ENCODE measurements around the gene ELOF1. TPM values are rescaled to one million over a fixed set of nuclear protein-coding genes. Genes with fewer than 3 reads are reported as not detected.

Gene ELOF1
- total RNA-seq, 2 donors from 2014 or later: 47.8 to 57.5 TPM

DNA sequence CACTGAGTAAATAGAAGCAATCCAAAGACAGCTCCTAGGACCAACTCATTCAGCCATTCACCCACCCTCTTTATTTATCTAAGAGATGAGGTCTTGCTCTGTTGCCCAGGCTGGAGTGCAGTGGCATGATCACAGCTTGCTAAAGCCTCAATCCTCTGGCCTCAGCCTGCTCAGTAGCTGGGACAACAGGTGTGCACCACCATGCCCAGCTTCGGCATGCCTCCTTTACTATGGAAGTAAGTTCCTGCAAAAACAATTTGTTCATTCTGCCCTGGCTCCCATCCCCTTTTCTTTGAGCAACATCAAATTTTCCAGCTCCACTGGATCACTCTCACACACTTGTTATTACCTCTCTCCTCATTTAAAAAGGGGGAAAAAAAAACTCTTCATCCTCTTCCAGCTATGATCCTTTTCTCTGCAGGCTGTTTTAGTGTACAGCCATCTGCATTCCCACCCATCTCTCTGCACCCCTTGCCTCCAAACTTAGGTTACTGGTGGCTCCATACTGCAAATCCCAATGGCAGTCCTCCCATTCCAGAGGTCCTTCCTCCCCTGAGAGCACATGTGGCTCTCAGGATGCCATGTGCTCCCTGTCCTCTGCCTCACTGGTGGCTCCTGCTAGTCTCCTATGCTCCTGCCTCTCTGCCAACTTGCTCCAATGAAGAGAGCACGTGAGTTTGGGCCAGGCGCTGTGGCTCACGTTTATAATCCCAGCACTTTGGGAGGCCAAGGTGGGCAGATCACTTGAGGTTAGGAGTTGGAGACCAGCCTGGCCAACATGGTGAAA, 2.2 kb downstream of the ELOF1 start:
- Histone ChIP-seq H3K4me3 (no peak overlapping the region), H3K9me3 (no peaks in the 10 kb centered on the region), H3K27me3 (replicated peaks; ENCODE audit: insufficient read depth) (no peaks in the 10 kb centered on the region), H3K27ac (no peak overlapping the region), H3K4me1 (replicated peaks) (peaks cover 11% of the 10 kb centered on the region), H3K36me3 (peaks cover 3 to 6% of the 10 kb centered on the region in 2 donors)
- WGBS: 71% methylated on average over 4 of the region's 4 CpGs
- TF ChIP-seq POLR2AphosphoS5 (IDR thresholded peaks at IDR 0.05) (no peak), POLR2A (IDR thresholded peaks at IDR 0.05) (no peak)
- TF ChIP-seq, protein P1, sequence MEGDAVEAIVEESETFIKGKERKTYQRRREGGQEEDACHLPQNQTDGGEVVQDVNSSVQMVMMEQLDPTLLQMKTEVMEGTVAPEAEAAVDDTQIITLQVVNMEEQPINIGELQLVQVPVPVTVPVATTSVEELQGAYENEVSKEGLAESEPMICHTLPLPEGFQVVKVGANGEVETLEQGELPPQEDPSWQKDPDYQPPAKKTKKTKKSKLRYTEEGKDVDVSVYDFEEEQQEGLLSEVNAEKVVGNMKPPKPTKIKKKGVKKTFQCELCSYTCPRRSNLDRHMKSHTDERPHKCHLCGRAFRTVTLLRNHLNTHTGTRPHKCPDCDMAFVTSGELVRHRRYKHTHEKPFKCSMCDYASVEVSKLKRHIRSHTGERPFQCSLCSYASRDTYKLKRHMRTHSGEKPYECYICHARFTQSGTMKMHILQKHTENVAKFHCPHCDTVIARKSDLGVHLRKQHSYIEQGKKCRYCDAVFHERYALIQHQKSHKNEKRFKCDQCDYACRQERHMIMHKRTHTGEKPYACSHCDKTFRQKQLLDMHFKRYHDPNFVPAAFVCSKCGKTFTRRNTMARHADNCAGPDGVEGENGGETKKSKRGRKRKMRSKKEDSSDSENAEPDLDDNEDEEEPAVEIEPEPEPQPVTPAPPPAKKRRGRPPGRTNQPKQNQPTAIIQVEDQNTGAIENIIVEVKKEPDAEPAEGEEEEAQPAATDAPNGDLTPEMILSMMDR (IDR thresholded peaks at IDR 0.05): no peak
- no peak for DNase-seq (ENCODE audit: low spot score)
- intact Hi-C loops (cut with DNase I): no loop called here

DNA sequence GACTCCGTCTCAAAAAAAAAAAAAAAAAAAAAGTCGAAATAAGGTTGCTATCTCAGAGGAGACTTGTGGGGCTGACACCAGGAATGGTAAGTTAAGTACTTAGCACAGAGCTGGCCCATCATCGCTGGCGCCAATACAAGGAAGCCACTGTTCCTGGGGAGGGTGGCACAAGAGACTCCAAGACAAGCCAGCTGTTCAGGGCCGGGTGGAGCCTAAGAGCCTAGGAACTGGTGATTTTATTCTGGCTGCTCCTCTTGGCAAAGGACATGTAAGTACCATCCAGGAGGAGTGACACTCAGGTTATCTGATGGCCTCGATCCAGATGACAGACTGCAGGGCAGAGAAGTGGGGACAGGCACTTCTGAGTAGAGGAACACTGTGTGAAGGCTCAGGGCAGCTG, 3.8 kb downstream of the ELOF1 start:
- peaks cover 3 to 6% of the 10 kb centered on the region in 2 donors for H3K36me3 ChIP-seq
- 84% methylated on average over 6 of the region's 6 CpGs for WGBS
- no peak for DNase-seq (ENCODE audit: low spot score)
- H3K27ac ChIP-seq: no peak overlapping the region
- H3K9me3 ChIP-seq: no peaks in the 10 kb centered on the region
- TF ChIP-seq, protein P1 (IDR thresholded peaks at IDR 0.05): no peak
- TF ChIP-seq POLR2A (IDR thresholded peaks at IDR 0.05): no peak
- no peak for TF ChIP-seq POLR2AphosphoS5 (IDR thresholded peaks at IDR 0.05)
- peaks cover 11% of the 10 kb centered on the region for H3K4me1 ChIP-seq (replicated peaks)
- H3K27me3 ChIP-seq (replicated peaks; ENCODE audit: insufficient read depth): no peaks in the 10 kb centered on the region
- H3K4me3 ChIP-seq: no peak overlapping the region
- intact Hi-C loops (cut with DNase I): no loop called here

DNA sequence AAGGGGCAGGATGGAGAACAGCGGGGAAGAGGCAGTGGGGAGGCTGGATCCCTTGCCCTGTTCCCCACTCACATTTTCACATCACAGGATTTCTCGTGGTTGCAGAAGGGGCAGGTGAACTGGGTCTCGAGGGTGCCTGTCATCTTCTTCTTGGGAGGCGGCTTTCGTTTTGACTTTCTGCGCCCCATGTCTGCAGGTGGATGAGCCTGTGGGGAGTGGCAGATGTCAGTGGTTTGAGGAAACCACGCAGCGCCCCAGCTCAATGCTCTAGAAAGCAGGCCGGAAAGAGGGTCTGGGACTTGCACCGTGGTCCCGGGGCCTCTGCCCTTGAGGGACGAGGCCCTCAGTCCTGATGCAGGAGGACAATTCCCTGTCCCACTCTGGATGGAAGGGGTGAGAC, 4.9 kb downstream of the ELOF1 start:
- Histone ChIP-seq H3K4me3 (no peak overlapping the region), H3K4me1 (replicated peaks) (peaks cover 11% of the 10 kb centered on the region), H3K36me3 (peaks cover 3 to 6% of the 10 kb centered on the region in 2 donors), H3K9me3 (no peaks in the 10 kb centered on the region), H3K27ac (no peak overlapping the region), H3K27me3 (replicated peaks; ENCODE audit: insufficient read depth) (no peaks in the 10 kb centered on the region)
- no peak for DNase-seq (ENCODE audit: low spot score)
- TF ChIP-seq, protein P1 (IDR thresholded peaks at IDR 0.05): no peak
- TF ChIP-seq POLR2A (IDR thresholded peaks at IDR 0.05) (no peak), POLR2AphosphoS5 (IDR thresholded peaks at IDR 0.05) (no peak)
- WGBS: 89% methylated on average over 12 of the region's 12 CpGs
- intact Hi-C loops (cut with DNase I): no loop called here

DNA sequence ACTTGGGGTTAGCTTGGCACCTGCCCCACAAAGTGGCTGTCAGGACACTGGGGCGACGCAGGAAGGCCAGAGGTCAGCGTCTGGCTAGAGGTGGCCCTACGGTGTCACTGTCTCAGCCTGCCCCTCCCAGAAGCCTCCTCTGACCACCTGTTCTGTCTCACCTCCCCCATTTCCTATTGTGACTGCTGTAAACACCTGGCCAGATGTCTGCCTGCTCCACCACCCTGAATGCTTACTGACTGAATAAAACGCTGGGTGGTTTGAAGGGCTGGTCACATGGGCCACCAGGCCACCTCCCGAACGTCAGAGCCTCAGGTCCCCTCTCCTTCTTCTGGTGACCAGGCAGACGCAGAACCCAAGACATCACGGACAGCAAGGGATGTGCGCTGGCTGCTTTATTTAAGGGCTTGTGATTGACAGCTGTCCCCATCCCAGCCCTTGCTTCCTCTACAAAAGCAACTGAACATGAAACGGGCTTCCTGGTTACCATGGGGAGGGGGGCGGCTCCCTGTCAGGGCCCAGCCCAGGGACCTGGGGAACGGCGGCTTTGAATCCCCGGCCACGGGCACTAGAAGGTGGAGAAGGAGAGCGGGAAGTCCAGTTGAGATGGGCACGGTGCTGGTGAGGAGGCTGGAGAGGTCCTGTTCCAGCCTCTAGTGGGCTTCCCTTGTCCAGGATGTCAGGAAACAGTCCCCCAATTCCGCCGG, 6.2 kb downstream of the ELOF1 start:
- TF ChIP-seq, protein P1 (IDR thresholded peaks at IDR 0.05): no peak
- no peak for TF ChIP-seq POLR2A (IDR thresholded peaks at IDR 0.05)
- TF ChIP-seq POLR2AphosphoS5 (IDR thresholded peaks at IDR 0.05): no peak
- peak overlapping the region; percentile 56 to 62 for H3K27ac ChIP-seq
- H3K4me1 ChIP-seq (replicated peaks): peaks cover 5% of the 10 kb centered on the region
- DNase-seq (ENCODE audit: low spot score): no peak
- H3K9me3 ChIP-seq: no peaks in the 10 kb centered on the region
- intact Hi-C loops (cut with DNase I): no loop called here
- H3K27me3 ChIP-seq (replicated peaks; ENCODE audit: insufficient read depth): no peaks in the 10 kb centered on the region
- 71% methylated on average over 20 of the region's 20 CpGs for WGBS
- H3K36me3 ChIP-seq: peaks cover 3 to 6% of the 10 kb centered on the region in 2 donors
- H3K4me3 ChIP-seq: no peak overlapping the region
